ENCODE results near the gene RASSF9.

Gene RASSF9

GRCh38 chr12:85836197-85837090 lies at the start of gene RASSF9:
Gene RASSF9 (minus strand): TSS chr12:85836409. CDS start chr12:85836201, 208 bp downstream.
- DNase-seq, result no peak

DNA sequence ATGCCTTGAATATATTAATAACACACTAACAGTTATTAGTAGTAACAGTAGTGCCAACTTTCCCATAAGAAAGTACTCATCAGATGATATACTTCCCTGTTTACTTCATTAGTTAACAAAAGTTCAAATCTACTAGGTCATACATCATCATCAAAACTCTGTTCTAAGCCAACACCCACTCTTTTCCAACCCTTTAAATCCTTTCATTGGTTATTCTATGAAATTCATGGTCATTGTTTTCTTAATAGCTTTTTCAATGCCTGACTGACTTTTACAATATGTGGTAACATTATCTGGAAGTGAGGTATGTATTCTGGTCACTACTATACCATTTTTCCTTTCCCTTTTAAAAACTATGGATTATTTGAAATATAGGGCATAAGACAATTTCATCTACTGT lies 47.6 kb upstream of the RASSF9 start:
- DNase-seq, result no peak

DNA sequence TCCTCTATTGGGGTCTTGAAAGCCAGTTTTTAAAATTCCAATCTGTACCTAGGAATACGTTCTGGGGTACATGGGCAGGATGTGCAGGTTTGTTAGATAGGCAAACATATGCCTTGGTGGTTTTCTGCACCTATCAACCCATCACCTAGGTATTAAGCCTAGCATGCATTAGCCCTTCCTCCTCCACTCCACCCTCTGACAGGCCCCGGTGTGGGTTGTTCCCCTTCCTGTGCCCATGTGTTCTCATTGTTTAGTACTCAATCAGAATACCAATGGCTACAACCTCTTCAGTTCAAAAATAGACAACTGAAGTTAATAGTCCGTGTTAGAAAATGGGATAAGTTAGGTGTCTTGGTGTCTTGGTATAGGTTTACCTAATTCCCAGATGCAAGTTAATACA lies 41.2 kb upstream of the RASSF9 start:
- DNase-seq, result no peak

DNA sequence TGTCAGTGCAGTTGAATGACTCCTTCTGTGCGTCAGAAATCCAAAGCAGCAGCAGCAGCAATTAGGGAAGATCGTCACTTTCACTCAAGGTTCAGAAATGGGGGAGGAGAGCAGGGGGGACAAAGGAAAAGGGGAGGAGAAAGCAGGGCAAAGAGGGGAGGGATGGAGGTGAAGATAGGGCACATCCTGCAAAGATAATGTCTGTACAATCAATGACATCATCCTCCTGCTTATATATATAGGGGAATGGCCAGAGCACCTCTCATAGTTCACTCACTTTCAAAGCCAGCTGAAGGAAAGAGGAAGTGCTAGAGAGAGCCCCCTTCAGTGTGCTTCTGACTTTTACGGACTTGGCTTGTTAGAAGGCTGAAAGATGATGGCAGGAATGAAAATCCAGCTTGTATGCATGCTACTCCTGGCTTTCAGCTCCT lies 37.8 kb upstream of the RASSF9 start, which contains the start of gene NTS:
Gene NTS (plus strand): TSS at position 265 of the 431 bp plus-strand sequence. CDS start 109 bp downstream, at position 374.
- no peak for DNase-seq

- DNase-seq, result no peak
Measured at GRCh38 chr12:85872497-85873091, 36.4 kb upstream of the RASSF9 start.

- DNase-seq, result no peak
Measured at GRCh38 chr12:85866986-85867776, 31.0 kb upstream of the RASSF9 start.

GRCh38 chr12:85865890-85866289 lies 29.7 kb upstream of the RASSF9 start:
- DNase-seq, result no peak

DNA sequence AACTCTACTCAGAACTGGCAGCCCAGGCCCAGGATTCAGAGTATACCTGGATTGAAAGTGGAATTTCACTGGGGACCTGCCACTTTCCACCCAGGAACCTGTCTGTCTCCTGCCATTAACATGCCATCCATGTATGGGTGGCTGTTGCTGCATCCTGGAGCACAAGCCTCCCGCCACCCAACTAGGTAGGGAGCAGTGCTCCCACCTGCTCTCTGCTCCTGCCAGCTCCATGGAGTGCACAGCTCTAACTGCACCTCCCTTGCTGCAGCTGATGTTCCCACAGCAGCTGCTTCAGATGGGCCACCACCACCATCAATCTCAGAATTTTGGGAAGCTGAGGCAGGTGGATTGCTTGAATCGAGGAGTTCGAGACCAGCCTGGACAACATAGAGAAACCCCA lies 20.8 kb upstream of the RASSF9 start:
- no peak for DNase-seq

- no peak for DNase-seq
Measured at GRCh38 chr12:85855305-85855704, 19.1 kb upstream of the RASSF9 start.

DNA sequence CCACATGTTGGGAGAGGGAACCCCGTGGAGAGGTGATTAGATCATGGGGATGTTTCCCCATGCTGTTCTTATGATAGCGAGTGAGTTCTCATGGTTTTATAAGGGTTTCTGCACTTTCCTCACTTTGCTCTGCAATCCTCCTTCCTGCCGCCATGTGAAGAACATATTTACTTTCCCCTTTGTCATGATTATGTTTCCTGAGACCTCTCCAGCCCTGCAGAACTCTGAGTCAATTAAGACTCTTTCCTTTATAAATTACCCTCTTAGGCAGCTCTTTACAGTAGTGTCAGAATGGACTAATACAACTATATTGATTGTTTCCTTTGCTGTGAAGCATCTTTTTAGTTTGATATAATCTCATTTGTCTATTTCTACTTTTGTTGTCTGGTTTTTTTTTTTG lies 13.1 kb upstream of the RASSF9 start:
- DNase-seq, result no peak

DNA sequence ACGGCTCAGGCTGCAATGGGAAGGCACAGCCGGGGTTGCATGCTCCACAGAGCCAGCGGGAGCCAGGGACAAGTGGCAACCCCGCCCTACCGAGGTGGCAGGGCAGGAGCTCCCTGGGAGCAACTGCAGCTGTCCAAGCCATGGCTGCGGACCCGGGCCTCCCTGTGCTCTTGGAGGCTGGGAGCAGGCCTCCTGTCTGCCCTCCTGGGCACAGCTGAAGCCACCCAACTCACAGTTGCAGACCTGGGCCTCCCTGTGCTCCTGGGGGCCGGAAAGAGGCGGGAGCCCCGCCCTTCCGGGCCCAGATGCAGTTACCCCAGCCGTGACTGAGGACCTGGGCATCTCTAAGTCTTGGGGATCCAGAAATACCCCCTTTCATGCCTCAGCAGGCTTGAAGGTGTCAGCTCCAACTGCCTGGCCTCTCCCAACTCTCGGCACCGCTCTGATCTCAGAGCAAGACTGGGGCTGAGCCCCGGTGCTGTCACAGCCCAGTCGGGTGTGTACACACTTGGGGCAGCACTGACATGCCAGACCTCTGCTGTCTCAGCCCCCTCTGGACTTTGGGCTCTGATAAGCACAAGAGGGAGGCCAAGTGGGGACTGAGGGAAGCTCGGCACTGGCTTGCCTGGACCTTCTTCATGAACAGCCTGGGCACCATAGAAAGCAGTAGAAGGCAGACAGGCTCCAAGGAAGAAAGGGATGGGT lies 7.5 kb upstream of the RASSF9 start:
- no peak for DNase-seq

GRCh38 chr12:85835426-85836196 lies 598 bp downstream of the RASSF9 start:
- DNase-seq, result no peak

GRCh38 chr12:85834378-85834777 lies 1.8 kb downstream of the RASSF9 start:
- DNase-seq, result no peak

- DNase-seq, result no peak
Measured at GRCh38 chr12:85833579-85833978, 2.6 kb downstream of the RASSF9 start.

DNA sequence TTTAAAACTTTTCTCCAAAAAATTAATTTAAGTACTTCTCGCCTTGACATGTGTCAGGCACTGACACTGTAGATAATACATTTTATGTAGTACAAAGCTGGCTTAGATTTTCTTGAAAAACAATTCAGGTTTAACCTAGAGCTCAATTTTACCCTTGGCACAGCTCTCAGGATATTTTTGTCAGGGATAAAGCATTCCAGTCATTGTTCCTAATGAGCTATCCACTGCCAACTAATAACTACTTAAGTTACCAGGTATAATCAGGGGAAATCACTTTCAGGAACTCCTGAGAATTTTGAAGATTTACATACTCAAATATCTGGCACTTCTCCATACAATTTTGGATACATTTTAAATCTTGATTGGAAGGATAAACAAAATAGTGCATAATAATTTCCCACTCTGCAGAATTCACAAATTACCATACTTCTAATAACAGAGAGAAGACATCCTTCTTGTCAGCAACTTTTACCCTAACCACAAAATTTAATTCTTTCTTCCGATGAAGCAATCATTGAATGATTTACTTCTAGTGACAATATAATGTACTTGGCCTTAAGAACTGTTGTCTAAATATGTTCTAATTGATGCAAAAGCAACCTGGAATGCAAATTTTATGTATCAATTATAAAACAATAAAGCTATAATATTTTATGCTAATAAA lies 4.8 kb downstream of the RASSF9 start:
- DNase-seq, result no peak

DNA sequence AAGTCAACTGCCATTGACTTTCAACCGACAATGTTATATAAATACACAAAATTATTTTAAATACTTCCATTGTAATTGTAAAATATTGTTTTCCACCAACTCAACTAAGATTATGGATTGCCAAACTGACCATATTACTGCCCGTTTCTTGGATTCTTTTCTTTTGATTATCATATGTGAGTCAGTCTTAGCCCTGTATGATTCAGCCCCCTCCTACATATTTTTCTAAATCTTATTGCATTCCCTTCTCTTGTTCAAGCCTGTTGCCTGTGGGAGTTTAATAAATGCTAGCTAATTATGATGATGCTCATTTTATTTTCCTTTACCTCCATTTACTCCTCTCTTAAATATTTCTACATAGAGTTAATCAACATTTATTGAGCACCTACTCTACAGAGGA lies 6.8 kb downstream of the RASSF9 start:
- DNase-seq, result no peak

DNA sequence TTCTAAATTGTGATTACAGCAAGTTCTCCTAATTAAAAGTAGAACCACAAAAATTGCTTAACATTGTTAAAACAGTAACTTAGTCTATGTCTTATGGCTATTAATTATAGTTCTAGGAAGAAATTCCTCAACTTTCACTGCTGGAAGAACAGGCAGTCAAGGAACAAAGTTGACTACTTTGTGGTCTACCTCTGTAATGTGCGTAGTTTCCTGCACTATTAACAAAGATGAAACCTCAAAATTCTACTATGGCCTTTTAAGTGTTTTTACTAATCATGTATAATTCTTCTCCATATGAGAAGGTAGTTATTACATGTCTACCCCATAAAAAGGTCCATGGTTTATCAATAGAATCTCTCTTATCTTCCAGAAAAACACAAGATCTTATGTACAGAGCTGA lies 7.6 kb downstream of the RASSF9 start:
- DNase-seq, result no peak

GRCh38 chr12:85825746-85826145 lies 10.5 kb downstream of the RASSF9 start:
- DNase-seq, result no peak

GRCh38 chr12:85823436-85824180 lies 12.6 kb downstream of the RASSF9 start:
- DNase-seq, result no peak

GRCh38 chr12:85821759-85822158 lies 14.4 kb downstream of the RASSF9 start:
- no peak for DNase-seq

DNA sequence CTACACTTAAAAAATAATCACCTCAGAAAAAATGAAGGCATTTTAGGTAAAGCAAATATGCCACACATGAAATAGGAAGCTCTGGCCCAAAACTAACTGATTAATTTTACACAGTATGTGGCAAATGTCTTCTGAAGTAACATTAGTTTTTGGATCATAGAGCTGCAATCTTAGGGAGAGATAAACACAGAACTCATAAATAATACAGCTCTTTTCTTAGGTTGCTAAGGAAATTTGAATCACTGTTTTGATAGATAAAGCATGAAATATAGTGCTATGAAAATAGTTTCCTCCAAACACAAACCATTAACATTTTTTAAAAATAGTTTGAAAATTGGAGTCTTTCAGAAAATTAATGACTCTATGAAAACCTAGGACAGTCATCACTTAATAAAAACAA lies 15.0 kb downstream of the RASSF9 start:
- no peak for DNase-seq

All from activated effector memory CD4-positive, alpha-beta T cell treated with Interleukin-2 at 50 U/mL for 16 hours (primary cell).